Endothelial cell of umbilical vein (primary cell): ENCODE results near the gene CYTH1. TPM values are rescaled to one million over a fixed set of nuclear protein-coding genes. Genes with fewer than 3 reads are reported as not detected.

Experiments
- BruUV-seq: library from RNA; stranded (reverse); fragments of 400-500 nt; replicated peaks from 2 replicates; lab custom pipeline; 2021; lab: Mats Ljungman, UMichigan
- CTCF ChIA-PET: fragments of 300-600, 350-600 bp; sonication (Branson Sonifier 250); formaldehyde crosslinking; loops from one replicate; lab custom pipeline; 2021; ENCODE audit warnings: antibody characterized with exemption, inconsistent platforms; lab: Charles Lee
- POLR2A ChIA-PET: fragments of 300-600, 350-600 bp; sonication (Branson Sonifier 250); formaldehyde crosslinking; loops from one replicate; lab custom pipeline; 2021; ENCODE audit warnings: antibody characterized with exemption, inconsistent platforms; lab: Charles Lee
- DNase-seq: peaks from one replicate; pipeline ENCODE4 v3.0.0-alpha.2; 2011; ENCODE audit warnings: low read depth, low spot score
- FAIRE-seq: peaks from 2 replicates; lab custom pipeline; 2011; peaks lifted over from hg19 to GRCh38; lab: Jason Lieb, UNC
- H2AFZ ChIP-seq: 2 replicates; pipeline ENCODE4 v1.6.0; 2012; ENCODE audit warnings: low read depth, low read length, control low read depth, inconsistent platforms
- H3K27ac ChIP-seq: 2 replicates; pipeline ENCODE4 v1.5.1; 2011; ENCODE audit warnings: low read depth, mild to moderate bottlenecking, control low read depth, low read length, moderate library complexity; ENCODE audit not compliant: insufficient read depth
- H3K27me3 ChIP-seq, 2 experiments: 2 replicates each; pipeline versions ENCODE4 v1.6.0 to v1.6.1; 2011; ENCODE audit warnings: low read length in 2 of 2, mixed read lengths in 1 of 2; ENCODE audit not compliant: control insufficient read depth in 2 of 2, insufficient read depth in 2 of 2
- H3K36me3 ChIP-seq, 2 experiments: 2 replicates in 1 of 2; 3 replicates in 1 of 2; pipeline ENCODE4 v1.5.1; 2011; ENCODE audit warnings: low read length in 2 of 2, mild to moderate bottlenecking in 1 of 2, moderate library complexity in 1 of 2; ENCODE audit not compliant: control insufficient read depth in 2 of 2, insufficient read depth in 2 of 2; ENCODE audit errors: extremely low read depth in 1 of 2
- H3K4me1 ChIP-seq: 3 replicates; pipeline ENCODE4 v1.5.1; 2011; ENCODE audit warnings: mild to moderate bottlenecking, low read length; ENCODE audit not compliant: control insufficient read depth, insufficient read depth; ENCODE audit errors: extremely low read depth
- H3K4me2 ChIP-seq: 2 replicates; pipeline ENCODE4 v1.6.1; 2011; ENCODE audit warnings: low read length, control low read depth, mixed read lengths; ENCODE audit not compliant: insufficient read depth
- H3K4me3 ChIP-seq, 3 experiments: fragments of 200-600 bp in 1 of 3; sonication (generic), shearing (Covaris generic) in 1 of 3; replicated peaks in 1 of 3; 2 replicates each; pipeline ENCODE4 v1.5.1; 2011 to 2016; ENCODE audit warnings: control low read depth in 3 of 3, low read length in 3 of 3, mild to moderate bottlenecking in 2 of 3, inconsistent platforms in 1 of 3, low read depth in 1 of 3, moderate library complexity in 1 of 3; ENCODE audit not compliant: insufficient read depth in 1 of 3
- H3K79me2 ChIP-seq: 2 replicates; pipeline ENCODE4 v1.6.0; 2012; ENCODE audit warnings: low read length, inconsistent platforms; ENCODE audit not compliant: control insufficient read depth, insufficient read depth
- H3K9ac ChIP-seq: replicated peaks from 2 replicates; pipeline ENCODE3; 2011; ENCODE audit warnings: low read length, control low read depth; ENCODE audit not compliant: insufficient read depth; ENCODE audit errors: extremely low read depth
- H3K9me1 ChIP-seq: replicated peaks from 3 replicates; pipeline ENCODE4 v1.6.0; 2011; ENCODE audit warnings: mild to moderate bottlenecking, low read length; ENCODE audit not compliant: control insufficient read depth, insufficient read depth; ENCODE audit errors: extremely low read depth
- H3K9me3 ChIP-seq: replicated peaks from 2 replicates; pipeline ENCODE4 v1.5.1; 2012; ENCODE audit warnings: low read length, inconsistent platforms; ENCODE audit not compliant: control insufficient read depth, insufficient read depth
- H4K20me1 ChIP-seq: replicated peaks from 2 replicates; pipeline ENCODE3; 2011; ENCODE audit warnings: mild to moderate bottlenecking, low read length; ENCODE audit not compliant: control insufficient read depth, insufficient read depth; ENCODE audit errors: extremely low read depth
- CTCF ChIP-seq, 2 donors: IDR thresholded peaks; 1 replicate in 1 of 2; 2 replicates in 1 of 2; pipeline ENCODE4 v1.5.1; 2011; ENCODE audit warnings: low read length in 2 of 2, mild to moderate bottlenecking in 2 of 2, moderate library complexity in 2 of 2, control low read depth in 1 of 2, inconsistent platforms in 1 of 2, low read depth in 1 of 2; ENCODE audit not compliant: insufficient read depth in 1 of 2; ENCODE audit errors: extremely low read depth in 1 of 2
- EZH2 ChIP-seq: IDR thresholded peaks from 2 replicates; pipeline ENCODE4 v1.6.1; 2012; ENCODE audit warnings: borderline replicate concordance, low read depth, mild to moderate bottlenecking, moderate library complexity, low read length, inconsistent platforms; ENCODE audit not compliant: severe bottlenecking
- FOS ChIP-seq: IDR thresholded peaks from 2 replicates; pipeline ENCODE4 v1.6.1; 2011; ENCODE audit warnings: mild to moderate bottlenecking, low read length, moderate library complexity, borderline replicate concordance; ENCODE audit not compliant: insufficient read depth
- GATA2 ChIP-seq: IDR thresholded peaks from 2 replicates; pipeline ENCODE4 v1.7.0; 2011; ENCODE audit warnings: low read depth, mild to moderate bottlenecking, moderate library complexity, mixed read lengths, low read length; ENCODE audit not compliant: insufficient read length, insufficient read depth
- JUN ChIP-seq: IDR thresholded peaks from 2 replicates; pipeline ENCODE4 v1.6.1; 2011; ENCODE audit warnings: borderline replicate concordance, low read depth; ENCODE audit not compliant: insufficient read length, insufficient read depth
- MAX ChIP-seq: IDR thresholded peaks from 2 replicates; pipeline ENCODE4 v1.6.1; 2011; ENCODE audit not compliant: insufficient read depth, insufficient read length
- MYC ChIP-seq: IDR thresholded peaks from one replicate; pipeline ENCODE4 v1.6.1; 2011; ENCODE audit warnings: mild to moderate bottlenecking, low read depth, low read length
- POLR2A ChIP-seq: IDR thresholded peaks from 2 replicates; pipeline ENCODE4 v1.6.1; 2012; ENCODE audit warnings: low read depth, mild to moderate bottlenecking, control low read depth, low read length
- POLR2AphosphoS5 ChIP-seq: IDR thresholded peaks from 2 replicates; pipeline ENCODE4 v1.6.1; 2012; ENCODE audit warnings: low read depth, mild to moderate bottlenecking, control low read depth, low read length, moderate library complexity; ENCODE audit not compliant: insufficient read depth
- dilution Hi-C: fragments of 300-500 bp; cut with MboI; formaldehyde crosslinking; loops from one replicate; pipeline ENCODE4 v1.15.0; 2019; ENCODE audit warnings: low sequenced_read_pairs; ENCODE audit not compliant: extremely low pct_ligation_motif_present
- intact Hi-C: fragments of 100-400 bp; cut with micrococcal nuclease; formaldehyde crosslinking; loops from one replicate; pipeline ENCODE4 v1.10.0; 2022
- polyA plus RNA-seq, 4 experiments: library from polyadenylated mRNA; depleted of rRNA in 3 of 4; stranded (reverse) in 3 of 4; unstranded in 1 of 4; fragments of >200 nt; gene quantifications; 2 replicates each; pipeline versions ENCODE4 v1.2.1 to v1.2.3, GENCODE V29; 2011 to 2012; ENCODE audit warnings: missing spikeins in 1 of 4
- total RNA-seq: library from RNA; stranded (reverse); gene quantifications from 2 replicates; pipeline ENCODE4 v1.2.3, GENCODE V29; 2021

The CYTH1 gene
- total and polyA plus RNA-seq, 2 donors (not counting 3 experiments of a cell fraction or from before 2014, with no cell fraction given), result 35.9 to 49.9 TPM

- no peak overlapping the region for H3K9ac ChIP-seq
- H3K27ac ChIP-seq, result no peak overlapping the region
- H4K20me1 ChIP-seq, result no peaks in the 10 kb centered on the region
- no peaks in the 10 kb centered on the region for H3K9me3 ChIP-seq
- ChIA-PET CTCF (interaction anchor here (1.0 kb wide), 1 partner anchor 31 kb away, joined by 3 read pairs; no protein-coding TSS in a partner anchor), POLR2A (interaction anchor here (0.6 kb wide), 1 partner anchor 9 kb away, joined by 6 read pairs; no protein-coding TSS in a partner anchor)
- no peak overlapping the region for H3K4me2 ChIP-seq
- peaks cover 33% of the 10 kb centered on the region for H3K4me1 ChIP-seq
- intact Hi-C loops (no loop called here), dilution Hi-C loops (no loop called here)
- no TSS peak for BruUV-seq
- DNase-seq, result no peak
- H2AFZ ChIP-seq, result no peak overlapping the region
- H3K36me3 ChIP-seq, result no peaks in the 10 kb centered on the region
- H3K9me1 ChIP-seq, result no peaks in the 10 kb centered on the region
- no peak for FAIRE-seq
- H3K79me2 ChIP-seq, result peaks cover 13% of the 10 kb centered on the region
- no peaks in the 10 kb centered on the region for H3K27me3 ChIP-seq
- H3K4me3 ChIP-seq, result no peak overlapping the region
- no peak for TF ChIP-seq JUN
- no peak for TF ChIP-seq POLR2AphosphoS5
- no peak for TF ChIP-seq MAX
- TF ChIP-seq CTCF (IDR thresholded peaks at IDR 0.05; ENCODE audit: extremely low read depth in 1 of 2, insufficient read depth in 1 of 2, low read depth in 1 of 2, low read length in 2 of 2), result no peak
- TF ChIP-seq MYC, result no peak
- no peak for TF ChIP-seq EZH2
- TF ChIP-seq POLR2A, result no peak
- no peak for TF ChIP-seq FOS
- no peak for TF ChIP-seq GATA2
Observed at GRCh38 chr17:78739331-78739931, 42.6 kb downstream of the CYTH1 start.
